Dermis blood vessel endothelial cell (primary cell): ENCODE data around the gene UBR1. TPM values are rescaled to one million over a fixed set of nuclear protein-coding genes. Genes with fewer than 3 reads are reported as not detected.
"Not testable (repeated sequence)": the region's sequence is repeated elsewhere in the genome, so short reads cannot be mapped to it uniquely, and the experiment has no call there.

Source experiments
- DNase-seq: peaks from one replicate; pipeline ENCODE4 v3.0.0; 2010
- total RNA-seq: library from RNA; depleted of rRNA; stranded (reverse); fragments of >200 nt; gene quantifications from 2 replicates; pipeline ENCODE4 v1.2.3, GENCODE V29; 2014

UBR1 gene
- total RNA-seq, 1 donor from 2014 or later: 35.6 TPM

GRCh38 chr15:42955518-42955917 is 150.3 kb downstream of the UBR1 start:
- DNase-seq: no peak

- no peak for DNase-seq
These were observed 151.5 kb downstream of the UBR1 start for GRCh38 chr15:42954291-42954690.

DNA sequence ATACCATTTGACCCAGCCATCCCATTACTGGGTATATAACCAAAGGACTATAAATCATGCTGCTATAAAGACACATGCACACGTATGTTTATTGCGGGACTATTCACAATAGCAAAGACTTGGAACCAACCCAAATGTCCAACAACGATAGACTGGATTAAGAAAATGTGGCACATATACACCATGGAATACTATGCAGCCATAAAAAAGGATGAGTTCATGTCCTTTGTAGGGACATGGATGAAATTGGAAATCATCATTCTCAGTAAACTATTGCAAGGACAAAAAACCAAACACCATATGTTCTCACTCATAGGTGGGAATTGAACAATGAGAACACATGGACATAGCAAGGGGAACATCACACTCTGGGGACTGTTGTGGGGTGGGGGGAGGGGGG is 156.9 kb downstream of the UBR1 start:
- DNase-seq: not testable (repeated sequence)

DNA sequence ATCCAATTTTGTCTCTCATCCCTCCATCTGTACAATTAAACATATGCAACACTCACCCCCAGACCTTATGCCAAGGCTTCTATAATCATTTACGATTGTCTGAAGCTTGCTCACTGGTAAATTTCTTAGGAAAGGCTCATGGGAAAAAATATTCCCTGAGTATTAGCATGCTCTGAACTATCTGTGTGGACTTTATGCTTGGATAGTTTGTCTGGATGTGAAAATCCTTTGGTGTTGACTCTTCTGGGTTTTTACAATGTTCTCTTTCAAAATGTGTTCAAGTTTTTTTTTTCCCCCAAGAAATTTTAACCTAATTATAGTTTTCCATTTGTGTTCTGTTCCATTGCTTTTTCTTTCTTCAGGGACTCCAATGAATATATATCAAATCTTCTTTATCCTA is 165.3 kb downstream of the UBR1 start:
- no peak for DNase-seq

- DNase-seq: no peak
These were observed 166.0 kb downstream of the UBR1 start for GRCh38 chr15:42939841-42940240.

DNA sequence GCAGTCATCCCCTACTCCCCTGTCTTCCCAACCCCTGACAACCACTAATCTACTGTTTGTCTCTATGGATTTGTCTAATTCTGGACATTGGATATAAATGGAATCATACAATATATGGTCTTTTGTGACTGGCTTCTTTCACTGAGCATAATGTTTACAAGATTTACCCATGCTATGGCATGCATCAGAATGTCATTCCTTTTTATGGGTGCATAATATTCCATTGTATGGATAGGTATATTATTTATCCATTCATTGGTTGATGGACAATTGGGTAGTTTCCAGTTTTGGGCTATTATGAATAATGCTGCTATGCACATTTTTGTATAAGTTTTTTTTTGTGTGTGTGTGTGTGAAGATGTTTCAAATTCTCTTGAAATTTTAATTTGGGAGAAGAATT is 168.7 kb downstream of the UBR1 start:
- DNase-seq: no peak

DNA sequence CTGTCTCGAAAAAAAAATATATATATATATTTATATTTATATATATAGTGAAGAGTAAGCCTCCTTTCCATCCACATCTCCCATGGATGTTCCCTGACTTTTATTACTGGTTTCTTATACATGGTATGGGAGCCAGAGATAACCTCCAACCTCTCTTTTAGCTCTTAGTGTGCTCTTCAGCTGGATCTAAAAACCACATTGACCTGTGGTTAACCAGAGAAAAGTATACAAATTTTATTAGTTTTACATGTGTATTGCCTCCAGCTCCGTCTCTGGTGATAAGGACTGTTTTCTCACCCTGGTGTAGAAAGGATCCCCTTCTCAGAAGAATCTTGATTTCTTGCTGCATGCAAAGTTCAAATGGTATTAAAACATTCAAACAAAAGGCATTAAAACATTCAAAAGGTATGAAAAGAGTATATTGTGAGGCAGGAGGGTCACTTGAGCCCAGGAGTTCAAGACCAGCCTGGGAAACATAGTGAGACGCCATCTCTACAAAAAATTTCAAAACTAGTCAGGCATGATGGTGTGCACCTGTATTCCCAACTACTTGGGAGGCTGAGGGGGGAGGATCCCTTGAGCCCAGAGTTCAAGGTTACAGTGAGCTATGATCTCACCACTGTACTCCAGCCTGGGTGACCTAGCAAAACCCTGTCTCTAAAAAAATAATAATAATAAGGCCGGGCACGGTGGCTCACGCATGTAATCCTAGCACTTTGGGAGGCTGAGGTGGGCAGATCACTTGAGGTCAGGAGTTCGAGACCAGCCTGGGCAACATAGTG is 171.8 kb downstream of the UBR1 start:
- DNase-seq: no peak

DNA sequence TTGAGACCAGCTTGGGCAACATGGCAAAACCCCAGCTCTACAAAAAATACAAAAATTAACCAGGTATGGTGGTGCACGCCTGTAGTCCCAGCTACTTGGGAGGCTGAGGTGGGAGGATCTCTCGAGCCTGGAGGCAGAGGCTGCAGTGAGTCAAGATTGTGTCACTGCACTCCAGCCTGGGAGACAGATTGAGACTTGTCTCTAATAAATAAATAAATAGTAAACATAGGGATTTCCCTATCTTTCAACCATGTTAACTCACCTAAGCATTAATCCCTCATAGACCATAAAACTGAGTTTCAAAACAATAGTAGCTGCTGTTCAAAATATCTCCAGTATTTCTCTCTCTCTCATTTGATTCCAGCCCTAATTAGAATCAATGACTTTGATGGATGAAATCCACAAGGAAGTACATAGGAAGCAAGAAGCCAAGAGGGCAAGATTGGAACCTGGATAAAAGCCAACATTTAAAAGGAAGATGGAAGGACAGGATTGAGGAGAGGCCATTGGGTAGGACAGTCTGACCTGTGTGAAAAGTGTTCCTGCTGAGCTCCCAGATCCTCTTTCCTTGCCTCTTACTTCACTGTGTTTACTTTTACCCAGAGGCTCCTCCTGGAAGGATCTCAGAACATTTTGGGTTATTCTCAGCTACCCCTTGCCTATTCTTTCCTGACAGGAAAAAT is 172.9 kb downstream of the UBR1 start:
- DNase-seq: peak; percentile 63

GRCh38 chr15:42931702-42932486 is 173.9 kb downstream of the UBR1 start:
- no peak for DNase-seq

DNA sequence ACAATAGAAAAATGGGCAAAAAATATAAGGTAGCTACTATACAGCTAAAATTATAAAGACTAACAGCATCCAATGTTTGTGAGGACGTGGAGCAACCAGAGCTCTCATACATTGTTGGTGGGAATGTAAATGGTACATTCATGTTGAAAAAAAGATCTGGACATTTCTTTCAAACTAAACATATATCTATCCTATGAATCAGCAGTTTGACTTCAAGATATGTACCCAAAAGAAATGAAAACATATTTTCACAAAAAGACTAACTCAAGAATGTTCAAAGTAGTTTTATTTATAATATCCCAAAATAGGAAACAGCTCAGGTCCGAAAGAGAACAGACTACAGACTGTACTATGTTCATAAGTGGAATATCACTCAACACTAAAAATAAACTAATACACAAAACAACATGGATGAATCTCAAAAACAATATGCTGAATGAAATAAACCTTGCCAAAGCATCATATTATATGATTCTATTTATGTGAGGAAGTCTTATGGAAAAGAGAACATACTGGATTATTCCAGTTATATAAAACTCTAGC is 176.5 kb downstream of the UBR1 start:
- no peak for DNase-seq

GRCh38 chr15:42921342-42921731 is 184.5 kb downstream of the UBR1 start:
- peak; percentile 46 for DNase-seq

- DNase-seq: peak; percentile 99
These were observed 185.1 kb downstream of the UBR1 start, which contains the start of gene TTBK2 for GRCh38 chr15:42920519-42921341. Gene TTBK2, minus strand, starts transcription at chr15:42920778. Its CDS starts 42,161 bp downstream, at chr15:42878617.

DNA sequence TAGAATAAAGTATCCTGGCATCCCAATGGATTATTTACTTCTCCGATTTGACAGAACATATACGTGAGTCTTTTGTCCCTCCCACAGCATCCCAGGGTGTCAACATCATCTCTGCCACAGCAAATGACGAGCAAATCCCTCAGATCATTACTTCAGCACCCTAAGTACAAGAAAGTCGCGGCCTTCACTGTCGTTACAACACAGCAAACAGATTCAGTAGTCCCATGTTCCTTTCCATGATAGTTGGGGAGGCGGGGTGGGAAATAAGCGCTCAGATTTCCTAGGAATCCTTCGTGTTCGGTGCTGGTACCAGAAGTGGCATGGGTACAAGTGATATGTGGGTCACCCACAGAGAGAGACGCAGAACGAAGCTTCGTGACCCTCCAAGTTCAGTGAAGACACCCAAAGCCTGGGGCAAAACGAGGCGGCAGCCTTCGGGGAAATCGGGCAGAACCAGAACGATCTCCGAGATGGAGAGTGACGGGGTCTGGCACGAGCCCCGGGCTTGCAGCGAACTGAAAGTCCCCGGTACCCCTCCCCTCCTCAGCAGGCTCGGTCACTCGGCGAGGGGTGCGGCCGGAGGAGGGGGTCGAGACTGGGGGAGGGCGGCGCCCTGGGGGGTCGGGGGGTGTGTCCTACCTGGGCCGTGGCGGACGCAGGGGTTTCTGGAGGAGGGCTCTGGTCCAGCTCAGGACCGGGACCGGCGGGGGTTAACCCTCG is 185.9 kb downstream of the UBR1 start:
- DNase-seq: peak; percentile 55

DNA sequence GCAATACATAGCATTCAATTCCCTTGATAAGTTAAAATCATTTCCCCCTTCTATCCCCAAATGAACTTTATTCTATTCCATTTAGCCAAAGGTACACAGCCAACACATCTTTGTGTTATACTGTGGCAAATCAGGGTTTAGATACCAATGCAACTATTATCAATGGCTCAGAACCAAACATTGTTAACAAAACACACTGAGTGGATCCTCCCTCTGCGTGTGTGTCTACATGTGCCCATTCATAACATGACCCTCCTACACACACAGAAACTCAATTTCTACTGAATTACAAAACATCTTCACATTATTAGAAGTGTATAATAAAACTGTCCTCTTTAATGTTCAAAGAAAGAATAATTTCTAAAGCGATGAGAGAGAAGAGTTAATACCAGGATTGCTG is 186.5 kb downstream of the UBR1 start:
- DNase-seq: peak; percentile 15

DNA sequence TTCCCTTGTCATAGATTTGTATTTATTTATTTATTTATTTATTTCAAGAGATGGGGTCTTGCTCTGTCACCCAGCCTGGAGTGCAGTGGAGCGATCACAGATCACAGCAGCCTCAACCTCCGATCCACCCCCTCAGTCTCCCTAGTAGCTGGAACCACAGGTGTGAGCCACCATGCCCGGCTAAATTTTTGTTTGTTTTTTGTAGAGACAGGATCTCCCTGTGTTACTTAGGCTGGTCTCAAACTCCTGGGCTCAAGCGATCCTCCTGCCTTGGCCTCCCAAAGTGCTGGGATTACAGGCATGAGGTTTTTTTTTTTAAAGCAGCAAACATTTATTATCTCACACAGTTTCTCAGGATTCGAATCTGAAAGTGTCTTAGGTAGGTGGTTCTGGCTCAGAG is 187.8 kb downstream of the UBR1 start:
- no peak for DNase-seq

DNA sequence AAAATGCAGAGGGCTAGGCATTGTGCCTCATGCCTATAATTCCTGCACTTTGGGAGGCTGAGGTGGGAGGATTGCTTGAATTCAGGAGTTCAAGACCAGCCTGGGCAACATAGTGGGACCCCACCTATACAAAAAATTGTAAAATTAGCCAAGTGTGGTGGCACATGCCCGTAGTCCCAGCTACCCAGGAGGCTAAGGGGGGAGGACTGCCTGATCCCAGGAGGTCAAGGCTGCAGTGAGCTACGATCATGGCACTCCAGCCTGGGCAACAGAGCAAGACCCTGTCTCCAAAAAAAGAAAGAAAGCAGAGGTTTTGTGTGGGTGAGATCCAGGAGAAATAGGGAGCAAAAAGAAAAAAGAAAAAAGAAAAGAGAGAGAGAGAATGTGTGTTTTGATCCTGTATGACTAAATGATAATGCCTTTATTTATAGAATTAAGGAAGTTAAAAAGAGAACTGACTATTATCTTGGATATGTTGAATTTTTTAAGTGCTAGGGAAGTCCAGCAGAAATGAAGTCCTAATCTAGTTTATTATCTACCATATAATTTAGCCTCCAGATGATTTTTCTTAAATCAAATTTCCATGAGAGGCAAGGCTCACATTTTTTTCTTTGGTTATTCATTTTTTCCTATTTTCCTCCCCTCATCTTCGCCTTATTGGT is 190.1 kb downstream of the UBR1 start:
- DNase-seq: no peak

DNA sequence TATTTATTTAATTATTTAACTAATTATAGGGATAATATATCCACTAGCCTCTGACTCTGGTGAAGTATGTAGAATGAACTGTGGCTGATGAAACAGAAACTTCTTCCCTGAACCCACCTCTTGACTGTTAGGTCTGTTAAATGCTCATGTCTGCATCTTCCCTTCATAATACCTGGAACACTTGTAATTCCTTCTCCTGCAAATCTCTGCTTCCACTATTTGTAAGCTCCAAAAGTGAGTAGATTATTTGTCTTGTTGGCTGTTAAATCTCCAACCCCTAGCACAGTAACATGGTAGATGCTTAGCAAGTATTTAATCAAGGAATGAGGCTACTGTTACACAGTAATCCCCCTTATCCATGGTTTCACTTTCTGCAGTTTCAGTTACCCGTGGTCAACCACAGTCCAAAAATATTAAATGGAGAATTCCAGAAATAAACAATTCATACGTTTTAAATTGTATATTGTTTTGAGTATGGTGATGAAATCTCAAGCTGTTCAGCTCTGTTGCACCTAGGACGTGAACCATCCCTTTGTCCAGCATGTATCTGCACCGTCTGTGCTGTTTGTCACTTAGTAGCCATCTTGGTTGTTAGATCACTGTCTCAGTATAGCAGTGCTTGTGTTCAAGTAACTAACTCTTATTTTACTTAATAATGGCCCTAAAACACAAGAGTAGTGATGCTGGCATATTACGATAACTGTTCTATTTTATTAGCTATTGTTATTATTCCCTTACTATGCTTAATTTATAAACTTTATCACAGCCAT is 190.9 kb downstream of the UBR1 start:
- no peak for DNase-seq

GRCh38 chr15:42911058-42911592 is 194.7 kb downstream of the UBR1 start:
- DNase-seq: no peak

- no peak for DNase-seq
These were observed 197.3 kb downstream of the UBR1 start for GRCh38 chr15:42908538-42908937.
